Amniotic stem cell (primary cell): ENCODE measurements around the gene BET1.

Experiments used
- DNase-seq: peaks from one replicate; lab custom pipeline; 2025; lab: John Stamatoyannopoulos, UW

BET1 gene

DNA sequence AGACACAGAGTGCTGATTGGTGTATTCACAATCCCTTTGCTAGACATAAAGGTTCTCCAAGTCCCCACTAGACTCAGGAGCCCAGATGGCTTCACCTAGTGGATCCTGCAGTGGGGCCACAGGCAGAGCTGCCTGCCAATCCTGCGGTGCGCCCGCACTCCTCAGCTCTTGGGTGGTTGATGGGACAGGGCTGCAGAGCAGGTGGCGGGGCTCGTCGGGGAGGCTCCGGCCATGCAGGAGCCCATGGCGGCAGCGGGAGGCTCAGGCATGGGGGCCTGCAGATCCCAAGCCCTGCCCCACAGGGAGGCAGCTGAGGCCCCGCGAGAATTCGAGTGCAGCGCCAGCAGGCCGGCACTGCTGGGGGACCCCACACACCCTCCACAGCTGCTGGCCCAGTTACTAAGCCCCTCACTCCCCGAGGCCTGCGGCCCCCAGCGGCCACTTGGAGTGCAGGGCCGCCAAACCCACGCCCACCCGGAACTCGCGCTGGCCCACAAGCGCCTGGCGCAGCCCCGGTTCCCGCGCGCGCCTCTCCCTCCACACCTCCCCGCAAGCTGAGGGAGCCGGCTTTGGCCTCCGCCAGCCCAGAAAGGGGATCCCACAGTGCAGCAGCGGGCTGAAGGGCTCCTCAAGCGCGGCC, 7.7 kb upstream of the BET1 start:
- DNase-seq: no peak

DNA sequence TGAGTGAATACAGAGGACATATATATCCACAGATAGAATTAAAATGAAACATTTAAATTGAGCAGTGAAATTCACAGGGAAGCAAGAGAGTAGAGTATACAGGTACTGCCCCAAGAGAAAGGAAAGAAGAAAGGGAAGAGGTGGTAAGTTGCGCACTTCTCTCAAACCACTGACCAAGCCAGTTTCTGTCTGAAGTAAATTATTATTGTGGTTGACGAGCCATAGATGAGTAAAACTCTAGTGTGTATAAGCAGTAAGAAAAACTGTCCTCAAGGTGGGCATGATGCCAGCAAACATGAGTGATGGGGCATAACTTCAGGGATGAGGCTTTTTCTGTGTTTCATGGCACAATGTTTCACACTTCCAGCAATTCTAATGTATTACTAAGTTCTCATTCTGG, 4.4 kb upstream of the BET1 start:
- DNase-seq: no peak

DNA sequence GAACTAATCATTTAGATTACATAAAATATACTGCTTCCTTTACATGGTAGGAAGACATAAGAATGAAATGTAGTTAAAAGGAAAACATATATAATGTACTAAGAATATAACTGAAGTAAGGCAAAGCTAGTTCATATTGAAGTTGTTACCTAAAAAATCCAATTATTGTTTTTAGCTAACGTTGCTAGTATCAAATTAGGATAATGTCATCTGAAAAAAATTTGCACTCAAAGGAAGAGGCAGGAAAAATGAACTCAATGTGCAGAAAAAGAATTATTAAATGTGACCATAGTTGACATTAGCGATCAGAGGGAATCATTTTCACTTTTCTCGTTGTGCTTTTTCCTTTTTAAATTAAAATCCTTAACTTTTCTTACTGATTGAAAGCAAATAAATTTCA, 1.6 kb upstream of the BET1 start:
- DNase-seq: no peak

DNA sequence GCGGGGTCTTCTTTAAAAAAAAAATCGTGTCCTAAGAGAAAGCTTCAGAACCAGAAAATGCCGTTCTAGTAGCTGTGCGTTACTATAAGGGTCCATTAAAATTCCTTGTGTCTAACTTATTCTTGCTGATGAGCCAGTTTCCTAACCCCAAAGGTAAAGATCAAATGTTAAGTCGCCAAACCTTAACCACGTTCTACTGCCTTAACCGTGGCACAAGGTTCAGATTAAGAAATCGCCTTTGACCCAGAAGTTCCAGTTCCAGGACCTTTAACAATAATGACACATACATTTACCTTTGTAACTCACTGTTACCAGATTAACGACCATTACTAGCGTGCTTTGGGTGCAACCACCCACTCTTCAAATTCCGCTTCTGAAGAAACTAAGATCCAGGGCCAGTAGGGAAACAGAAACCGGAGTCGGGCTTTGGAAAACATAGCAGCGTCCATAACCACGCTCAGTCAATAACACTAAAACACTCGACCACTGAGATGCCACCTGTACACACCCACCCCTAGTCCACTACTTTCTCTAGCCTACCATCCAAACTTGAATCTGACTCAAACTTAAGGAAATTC, 620 bp downstream of the BET1 start:
- no peak for DNase-seq

DNA sequence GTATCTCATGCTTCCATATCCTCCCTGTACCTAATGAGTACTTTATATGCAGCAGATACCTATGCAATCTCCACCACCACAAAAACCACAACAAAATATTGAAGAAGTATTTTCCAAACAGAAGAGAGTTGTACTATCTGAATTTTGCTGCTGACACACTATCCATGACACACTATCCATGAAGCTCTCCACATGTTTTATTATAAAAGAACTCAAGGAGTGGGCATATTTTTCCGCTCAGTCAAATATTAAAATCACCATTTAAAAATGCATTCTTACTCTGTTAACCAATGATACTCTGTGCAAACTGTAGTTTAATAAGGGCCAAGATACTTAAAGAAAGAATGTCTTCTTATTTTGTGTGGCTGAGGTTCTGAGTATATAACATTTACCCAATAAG, 2.8 kb downstream of the BET1 start:
- DNase-seq: no peak

DNA sequence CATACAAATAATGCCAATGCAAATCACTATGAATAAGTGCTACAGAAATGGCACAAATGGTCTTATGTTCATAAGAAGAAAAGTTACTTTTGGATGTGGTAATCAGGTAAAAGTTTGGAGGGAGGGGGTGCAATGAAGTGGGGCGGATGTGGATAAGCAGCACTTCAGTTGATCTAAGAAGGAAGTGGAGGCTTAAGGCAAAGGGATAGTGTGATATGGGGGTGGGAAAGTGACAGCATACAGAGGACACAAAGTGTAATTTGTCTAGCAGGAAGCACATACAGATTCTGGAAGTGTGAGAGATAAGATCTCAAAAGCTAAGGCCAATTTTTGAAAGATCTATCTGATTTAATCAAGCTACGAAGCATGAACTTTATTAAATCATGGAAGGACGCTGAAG, 6.3 kb downstream of the BET1 start:
- no peak for DNase-seq

DNA sequence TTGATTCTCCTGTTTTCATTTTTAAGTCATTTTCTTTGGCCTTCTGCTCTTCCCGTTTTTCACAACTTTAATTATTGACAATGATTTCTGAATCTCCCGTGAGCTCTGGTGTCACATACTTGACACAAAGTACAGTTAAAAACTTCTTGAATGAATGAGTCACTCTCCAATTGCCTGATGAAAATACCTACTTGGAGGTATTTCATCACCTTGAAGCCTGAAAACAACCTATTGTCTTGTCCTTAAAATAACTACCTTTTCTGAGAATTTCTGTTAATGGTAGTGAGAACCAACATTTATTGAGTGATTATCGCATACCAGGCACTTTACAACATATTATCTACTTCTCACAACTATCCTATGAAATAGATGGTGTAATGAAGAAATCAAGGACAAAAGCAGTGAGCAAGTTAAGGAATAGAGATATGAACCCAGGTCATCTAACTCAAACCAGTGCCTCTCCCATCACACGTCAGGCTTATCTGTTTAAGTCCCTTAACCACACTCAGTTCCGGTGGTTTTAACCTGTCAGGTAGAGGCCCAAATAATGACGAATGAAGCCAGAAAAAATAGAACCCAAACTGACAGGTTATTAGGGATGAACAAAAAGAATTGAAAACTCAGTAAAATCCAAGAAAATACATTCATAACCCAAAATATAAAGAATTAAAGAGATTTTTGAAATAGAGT, 11.6 kb downstream of the BET1 start:
- DNase-seq: no peak

- no peak for DNase-seq
Measured at GRCh38 chr7:93987297-93987696, 16.9 kb downstream of the BET1 start.

GRCh38 chr7:93985101-93985500, 19.1 kb downstream of the BET1 start:
- DNase-seq: no peak

GRCh38 chr7:93984024-93984423, 20.1 kb downstream of the BET1 start:
- DNase-seq: no peak

- DNase-seq: no peak
Measured at GRCh38 chr7:93981480-93981874, 22.7 kb downstream of the BET1 start.

DNA sequence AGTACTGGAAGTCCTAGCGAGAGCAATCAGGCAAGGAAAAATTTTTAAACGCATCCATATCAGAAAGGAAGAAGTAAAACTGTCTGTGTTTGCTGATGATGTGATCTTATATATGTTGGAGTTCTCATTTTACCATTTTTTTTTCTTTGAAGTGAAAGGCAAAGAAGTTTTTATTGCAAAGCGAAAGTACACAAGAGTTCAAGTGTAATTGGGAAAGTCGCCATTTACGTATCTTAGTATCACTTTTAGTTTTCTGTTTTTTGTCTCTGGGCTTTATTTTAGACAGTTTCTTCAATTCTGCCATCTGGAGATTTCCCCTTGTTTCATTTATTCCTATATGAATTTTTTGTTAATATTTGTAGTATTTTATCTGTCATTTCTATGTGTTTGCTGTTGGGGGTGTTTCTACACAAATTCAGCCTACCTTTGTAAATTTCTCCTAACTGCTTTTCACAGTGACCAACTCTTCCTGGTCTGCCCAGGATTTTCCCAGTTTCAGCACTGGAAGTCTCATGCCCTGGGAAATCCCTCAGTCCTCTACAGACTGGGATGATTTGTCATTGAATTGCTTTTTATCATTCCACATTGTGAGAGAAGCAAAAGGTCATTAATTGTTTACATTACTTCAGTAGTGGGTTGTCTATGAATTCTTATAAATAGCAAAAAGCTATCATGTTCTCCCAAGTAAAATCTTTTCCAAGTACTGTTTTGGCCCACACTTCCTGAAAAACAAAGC, 23.2 kb downstream of the BET1 start:
- no peak for DNase-seq

GRCh38 chr7:93977211-93977950, 26.8 kb downstream of the BET1 start:
- no peak for DNase-seq

DNA sequence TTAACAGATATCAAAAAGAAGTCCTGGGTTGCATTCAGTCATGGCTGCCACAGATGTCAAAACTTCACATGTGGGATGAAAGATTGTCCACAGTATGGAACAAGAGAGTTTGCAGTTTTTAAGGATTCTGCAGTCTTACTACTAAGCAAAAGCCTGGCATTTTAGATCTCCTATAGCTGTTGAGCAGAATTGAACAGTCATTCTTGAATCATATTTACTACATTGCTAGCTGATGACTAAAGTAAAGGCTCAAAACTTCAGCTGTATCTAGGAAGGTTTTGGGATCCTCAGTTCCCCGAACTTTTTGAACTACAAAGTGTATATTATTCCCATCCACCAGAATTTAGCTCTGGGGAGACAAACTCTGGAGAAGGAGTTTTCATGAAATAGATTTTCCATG, 31.0 kb downstream of the BET1 start:
- no peak for DNase-seq

- DNase-seq: no peak
Measured at GRCh38 chr7:93972029-93972725, 32.0 kb downstream of the BET1 start.

GRCh38 chr7:93968911-93969620, 35.1 kb downstream of the BET1 start:
- no peak for DNase-seq

- no peak for DNase-seq
Measured at GRCh38 chr7:93964813-93965212, 39.3 kb downstream of the BET1 start.

- DNase-seq: no peak
Measured at GRCh38 chr7:93964262-93964661, 39.9 kb downstream of the BET1 start.

GRCh38 chr7:93960986-93961385, 43.2 kb downstream of the BET1 start:
- DNase-seq: no peak

- no peak for DNase-seq
Measured at GRCh38 chr7:93958651-93959050, 45.5 kb downstream of the BET1 start.

DNA sequence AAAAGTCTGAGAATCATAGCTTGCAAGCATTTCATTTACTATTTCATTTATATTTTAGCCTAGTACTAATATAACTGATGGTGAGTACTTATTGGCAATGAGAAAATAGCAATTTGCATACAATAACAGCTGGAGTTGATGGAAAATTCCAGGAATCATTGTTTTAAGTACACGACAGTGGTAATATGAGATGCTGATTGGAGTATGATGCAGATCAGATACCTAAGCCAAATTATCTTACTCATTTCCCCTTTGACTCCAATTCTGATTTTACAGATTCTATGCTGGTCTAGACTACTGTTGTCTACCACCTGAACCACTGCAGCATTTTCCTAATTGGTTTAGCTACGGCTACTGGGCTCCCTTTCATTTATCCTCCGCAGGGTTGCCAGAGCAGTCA, 45.9 kb downstream of the BET1 start:
- no peak for DNase-seq
